Tibial artery (tissue), 4 donors: Measurements from ENCODE around the gene CPN1.

ENCODE experiments used
- DNase-seq, 2 donors: peaks; one replicate each; pipeline ENCODE4 v3.0.0-alpha.2; 2019
- H3K27ac ChIP-seq, 2 donors: fragments of 200-600 bp; sonication (generic) in 1 of 2; 1 replicate in 1 of 2; 2 replicates in 1 of 2; pipeline ENCODE4 v1.5.1; 2018 to 2019; ENCODE audit warnings: mild to moderate bottlenecking in 1 of 2
- H3K27me3 ChIP-seq, 2 donors: fragments of 200-600 bp; sonication (generic) in 1 of 2; one replicate each; pipeline versions ENCODE4 v1.5.1 to v1.6.0; 2016 to 2019
- H3K36me3 ChIP-seq, 3 donors: fragments of 200-600 bp; sonication (generic) in 2 of 3; one replicate each; pipeline ENCODE4 v1.5.1; 2016 to 2019; ENCODE audit warnings: mild to moderate bottlenecking in 2 of 3
- H3K4me1 ChIP-seq, 4 donors: fragments of 200-600 bp; sonication (generic) in 2 of 4; 1 replicate in 3 of 4; 2 replicates in 1 of 4; pipeline ENCODE4 v1.5.1; 2016 to 2019
- H3K4me3 ChIP-seq, 2 donors: fragments of 200-600 bp; sonication (generic) in 1 of 2; 1 replicate in 1 of 2; 2 replicates in 1 of 2; pipeline ENCODE4 v1.5.1; 2018 to 2019; ENCODE audit warnings: mild to moderate bottlenecking in 2 of 2
- H3K9me3 ChIP-seq, 3 donors: fragments of 200-600 bp; sonication (generic) in 1 of 3; one replicate each; pipeline ENCODE4 v1.5.1; 2016 to 2019
- intact Hi-C: fragments of 100-400 bp; cut with DNase I; formaldehyde crosslinking; loops from one replicate; pipeline ENCODE4 v1.15.0; 2023; ENCODE audit warnings: low total_unique reads
- TF ChIP-seq, protein P1 (sequence below), 2 experiments: fragments of 200-600 bp in 1 of 2; fragments of 450-650 bp in 1 of 2; IDR thresholded peaks; one replicate each; pipeline ENCODE4 v1.5.1; 2017 to 2019; ENCODE audit warnings: antibody characterized with exemption in 2 of 2, mild to moderate bottlenecking in 1 of 2, moderate library complexity in 1 of 2

Gene CPN1

DNA sequence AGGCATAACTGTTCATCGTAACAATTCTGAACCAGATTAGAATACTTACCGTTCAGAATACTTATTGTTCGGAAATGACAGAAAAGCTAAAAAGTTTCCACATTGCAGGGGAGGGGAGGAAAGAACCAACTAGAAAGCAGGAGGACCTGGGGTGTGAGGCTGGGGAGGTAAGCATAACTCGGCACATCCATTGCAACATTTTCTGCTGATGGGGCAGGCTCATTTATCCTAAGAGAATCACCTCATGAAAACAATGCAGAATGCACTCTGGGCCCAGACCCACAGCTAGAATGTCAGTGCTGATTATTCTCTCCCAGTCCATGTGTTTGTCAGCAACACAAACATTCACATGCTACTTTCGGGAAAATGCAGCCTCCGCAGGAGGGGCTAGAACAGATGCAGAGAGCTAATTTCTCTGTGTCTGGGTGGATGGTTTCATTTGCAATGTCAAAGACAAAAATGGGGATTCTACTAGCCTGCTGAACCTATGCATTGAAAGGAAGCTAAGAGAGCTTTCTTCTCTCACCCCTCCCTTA, 81.5 kb downstream of the CPN1 start:
- H3K4me3 ChIP-seq: no peak overlapping the region

DNA sequence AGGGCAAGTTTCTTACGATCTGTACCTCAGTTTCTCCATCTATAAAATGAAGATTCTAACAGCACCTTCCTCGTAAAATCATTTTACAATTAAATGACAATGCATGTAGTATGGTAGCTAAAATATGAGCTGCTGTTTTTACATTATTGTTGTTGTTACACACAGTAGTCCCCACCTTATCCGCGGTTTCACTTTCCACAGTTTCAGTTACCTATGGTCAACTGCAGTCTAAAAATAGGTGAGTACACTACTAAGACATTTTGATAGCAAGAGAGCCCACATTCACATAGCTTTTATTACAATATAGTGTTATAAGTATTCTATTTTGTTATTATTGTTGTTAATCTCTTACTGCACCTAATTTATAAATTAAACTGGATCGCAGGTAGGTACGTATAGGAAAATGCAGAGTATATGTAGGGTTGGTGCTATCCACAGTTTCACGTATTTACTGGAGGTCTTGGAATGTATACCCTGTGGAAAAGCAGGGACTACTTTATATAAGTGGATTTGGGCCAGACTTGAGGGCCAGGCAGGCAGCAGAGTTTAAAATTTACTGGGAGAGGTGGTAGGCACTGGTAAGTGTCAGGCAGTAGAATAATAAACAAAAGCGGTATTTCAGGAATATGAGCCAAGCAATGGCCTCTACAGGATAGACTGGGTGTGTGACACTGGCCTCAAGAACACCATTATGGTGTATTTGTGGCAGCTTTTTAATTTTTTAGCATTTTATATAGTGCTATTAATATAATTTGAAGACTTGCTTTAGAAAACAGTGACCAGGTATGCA, 82.2 kb downstream of the CPN1 start:
- no peaks in the 10 kb centered on the region for H3K36me3 ChIP-seq
- H3K4me3 ChIP-seq: no peak overlapping the region
- no peaks in the 10 kb centered on the region for H3K27me3 ChIP-seq
- no peak overlapping the region for H3K27ac ChIP-seq
- peaks cover 0 to 11% (median 2%) of the 10 kb centered on the region in 4 donors for H3K4me1 ChIP-seq
- DNase-seq: no peak
- intact Hi-C loops: no loop called here
- TF ChIP-seq, protein P1, sequence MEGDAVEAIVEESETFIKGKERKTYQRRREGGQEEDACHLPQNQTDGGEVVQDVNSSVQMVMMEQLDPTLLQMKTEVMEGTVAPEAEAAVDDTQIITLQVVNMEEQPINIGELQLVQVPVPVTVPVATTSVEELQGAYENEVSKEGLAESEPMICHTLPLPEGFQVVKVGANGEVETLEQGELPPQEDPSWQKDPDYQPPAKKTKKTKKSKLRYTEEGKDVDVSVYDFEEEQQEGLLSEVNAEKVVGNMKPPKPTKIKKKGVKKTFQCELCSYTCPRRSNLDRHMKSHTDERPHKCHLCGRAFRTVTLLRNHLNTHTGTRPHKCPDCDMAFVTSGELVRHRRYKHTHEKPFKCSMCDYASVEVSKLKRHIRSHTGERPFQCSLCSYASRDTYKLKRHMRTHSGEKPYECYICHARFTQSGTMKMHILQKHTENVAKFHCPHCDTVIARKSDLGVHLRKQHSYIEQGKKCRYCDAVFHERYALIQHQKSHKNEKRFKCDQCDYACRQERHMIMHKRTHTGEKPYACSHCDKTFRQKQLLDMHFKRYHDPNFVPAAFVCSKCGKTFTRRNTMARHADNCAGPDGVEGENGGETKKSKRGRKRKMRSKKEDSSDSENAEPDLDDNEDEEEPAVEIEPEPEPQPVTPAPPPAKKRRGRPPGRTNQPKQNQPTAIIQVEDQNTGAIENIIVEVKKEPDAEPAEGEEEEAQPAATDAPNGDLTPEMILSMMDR (IDR thresholded peaks at IDR 0.05): no peak
- no peaks in the 10 kb centered on the region for H3K9me3 ChIP-seq

More for the DNA sequence above, 81.5 kb downstream of the CPN1 start:
- peaks cover 0 to 11% (median under 1%) of the 10 kb centered on the region in 4 donors for H3K4me1 ChIP-seq
- H3K36me3 ChIP-seq: no peaks in the 10 kb centered on the region
- H3K9me3 ChIP-seq: no peaks in the 10 kb centered on the region
- TF ChIP-seq, protein P1 (IDR thresholded peaks at IDR 0.05): no peak
- no peak for DNase-seq
- H3K27ac ChIP-seq: no peak overlapping the region
- no peaks in the 10 kb centered on the region for H3K27me3 ChIP-seq
- intact Hi-C loops: no loop called here

DNA sequence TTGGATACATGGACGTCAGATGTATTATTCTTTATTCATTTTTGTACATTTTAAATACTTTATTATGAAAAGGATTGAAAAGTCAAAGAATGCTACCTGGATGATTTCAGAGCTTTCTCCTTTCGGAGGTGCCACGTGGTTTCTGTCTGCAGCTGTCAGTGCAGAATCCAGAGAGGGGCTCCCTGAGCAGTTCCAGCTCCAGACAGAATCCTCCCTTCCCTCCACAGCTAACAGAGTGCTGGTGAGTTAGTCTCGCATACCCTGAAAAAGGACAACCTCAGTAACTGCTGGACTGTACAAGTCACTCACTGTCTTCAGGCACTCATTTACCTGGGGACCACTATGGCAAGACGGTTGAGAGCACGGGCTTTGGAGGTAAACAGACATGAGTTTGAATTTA, 82.8 kb downstream of the CPN1 start:
- peaks cover 0 to 11% (median 5%) of the 10 kb centered on the region in 4 donors for H3K4me1 ChIP-seq
- DNase-seq: no peak
- no peak overlapping the region for H3K4me3 ChIP-seq
- no peaks in the 10 kb centered on the region for H3K36me3 ChIP-seq
- H3K27ac ChIP-seq: no peak overlapping the region
- H3K27me3 ChIP-seq: no peaks in the 10 kb centered on the region
- H3K9me3 ChIP-seq: no peaks in the 10 kb centered on the region
- intact Hi-C loops: no loop called here
- TF ChIP-seq, protein P1 (IDR thresholded peaks at IDR 0.05): no peak

DNA sequence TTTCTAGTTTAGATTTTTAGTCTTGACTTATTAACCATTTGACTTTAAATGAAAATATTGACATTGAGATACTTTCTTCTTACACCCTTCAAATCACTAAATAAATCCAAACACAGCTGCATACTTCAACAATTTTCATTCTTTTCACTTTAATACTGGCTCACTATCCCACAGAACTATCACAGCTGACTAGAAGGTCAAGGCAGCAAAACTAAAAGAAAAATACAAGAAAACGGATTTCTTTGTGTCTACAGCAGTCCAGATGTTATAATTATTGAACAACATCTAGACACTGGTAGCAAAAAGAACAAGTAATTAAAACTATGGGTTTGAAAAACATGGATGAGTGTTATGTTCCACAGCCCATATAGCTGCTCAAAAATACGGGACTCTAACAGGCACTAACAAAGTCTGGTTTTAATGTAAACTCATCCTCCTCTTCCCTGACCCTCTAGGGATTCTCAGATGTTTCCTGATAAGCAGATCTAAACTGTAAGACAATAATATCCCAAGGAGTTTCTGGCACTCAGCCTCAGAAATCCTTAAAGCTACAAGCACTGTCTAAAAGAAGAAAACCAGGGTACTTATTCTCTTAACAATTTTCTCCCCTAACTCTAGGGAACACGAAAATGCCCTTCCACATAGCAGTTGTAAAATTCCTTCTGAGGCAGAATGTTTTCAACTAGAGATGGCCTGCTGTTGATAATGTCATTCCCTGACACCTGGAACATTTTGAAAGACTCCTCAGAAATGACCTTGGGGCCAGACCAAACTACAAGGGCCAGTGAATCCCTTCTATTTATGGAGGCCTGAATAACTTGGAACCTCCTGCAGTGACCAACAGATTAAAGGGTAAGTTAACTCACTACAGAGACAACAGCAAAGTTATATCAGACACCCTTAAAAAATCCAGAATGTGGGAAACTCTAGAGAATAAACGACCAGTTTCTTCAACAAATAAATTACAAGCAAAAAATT, 84.7 kb downstream of the CPN1 start:
- Histone ChIP-seq H3K4me1 (peaks cover 0 to 18% (median 5%) of the 10 kb centered on the region in 4 donors), H3K36me3 (no peaks in the 10 kb centered on the region), H3K9me3 (no peaks in the 10 kb centered on the region), H3K27ac (no peak overlapping the region), H3K4me3 (no peak overlapping the region), H3K27me3 (no peaks in the 10 kb centered on the region)
- intact Hi-C loops: no loop called here
- TF ChIP-seq, protein P1 (IDR thresholded peaks at IDR 0.05): no peak
- DNase-seq: no peak

DNA sequence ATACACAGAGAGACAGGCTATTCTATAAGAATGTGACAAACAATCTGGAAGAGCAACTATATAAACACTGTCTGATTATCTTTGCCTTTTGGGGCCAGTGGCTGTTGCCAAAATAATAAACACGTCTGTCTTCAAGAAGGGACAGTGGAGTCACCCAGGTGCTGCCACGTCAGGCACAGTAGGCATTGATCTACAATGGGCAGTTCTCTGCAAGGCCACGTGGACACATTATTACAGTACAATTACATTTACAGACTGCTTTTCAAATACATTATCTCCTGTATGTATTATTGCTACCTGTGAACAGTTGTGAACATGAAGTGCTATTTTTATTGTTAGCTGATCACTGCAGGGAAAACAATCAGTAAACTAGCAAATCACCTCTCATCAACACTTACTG, 86.0 kb downstream of the CPN1 start:
- no peaks in the 10 kb centered on the region for H3K36me3 ChIP-seq

More for the DNA sequence above, 86.0 kb downstream of the CPN1 start:
- TF ChIP-seq, protein P1 (IDR thresholded peaks at IDR 0.05): no peak
- Histone ChIP-seq H3K27me3 (no peaks in the 10 kb centered on the region), H3K9me3 (no peaks in the 10 kb centered on the region), H3K27ac (no peak overlapping the region), H3K4me1 (peaks cover 0 to 18% (median 5%) of the 10 kb centered on the region in 4 donors), H3K4me3 (no peak overlapping the region)
- intact Hi-C loops: no loop called here
- DNase-seq: no peak
